NCI-H2196 (cell line): ENCODE measurements around the gene CD55.

Source experiments
- DNase-seq: peaks from one replicate; lab custom pipeline; 2025; ENCODE audit not compliant: unreplicated experiment; lab: John Stamatoyannopoulos, UW

The CD55 gene

DNA sequence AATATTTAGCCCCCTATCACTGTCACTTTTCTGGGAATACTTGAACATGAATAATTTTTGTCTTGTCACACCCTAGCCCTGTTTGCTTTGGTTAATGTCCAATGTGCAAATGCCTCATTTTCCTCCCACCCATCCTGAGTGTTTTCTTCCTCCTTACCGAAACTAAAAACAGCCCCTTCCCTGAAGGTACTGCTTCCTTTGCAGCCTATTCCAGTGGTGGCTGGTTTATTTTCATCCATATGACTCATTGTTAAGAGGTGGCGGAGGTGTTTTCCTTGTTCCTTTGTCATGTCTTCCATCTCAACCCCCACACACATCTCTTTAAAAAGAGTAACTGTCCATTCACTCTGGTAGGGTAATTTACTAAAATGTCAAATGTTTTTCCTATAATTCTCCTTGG lies 40.4 kb downstream of the CD55 start:
- DNase-seq, result no peak

DNA sequence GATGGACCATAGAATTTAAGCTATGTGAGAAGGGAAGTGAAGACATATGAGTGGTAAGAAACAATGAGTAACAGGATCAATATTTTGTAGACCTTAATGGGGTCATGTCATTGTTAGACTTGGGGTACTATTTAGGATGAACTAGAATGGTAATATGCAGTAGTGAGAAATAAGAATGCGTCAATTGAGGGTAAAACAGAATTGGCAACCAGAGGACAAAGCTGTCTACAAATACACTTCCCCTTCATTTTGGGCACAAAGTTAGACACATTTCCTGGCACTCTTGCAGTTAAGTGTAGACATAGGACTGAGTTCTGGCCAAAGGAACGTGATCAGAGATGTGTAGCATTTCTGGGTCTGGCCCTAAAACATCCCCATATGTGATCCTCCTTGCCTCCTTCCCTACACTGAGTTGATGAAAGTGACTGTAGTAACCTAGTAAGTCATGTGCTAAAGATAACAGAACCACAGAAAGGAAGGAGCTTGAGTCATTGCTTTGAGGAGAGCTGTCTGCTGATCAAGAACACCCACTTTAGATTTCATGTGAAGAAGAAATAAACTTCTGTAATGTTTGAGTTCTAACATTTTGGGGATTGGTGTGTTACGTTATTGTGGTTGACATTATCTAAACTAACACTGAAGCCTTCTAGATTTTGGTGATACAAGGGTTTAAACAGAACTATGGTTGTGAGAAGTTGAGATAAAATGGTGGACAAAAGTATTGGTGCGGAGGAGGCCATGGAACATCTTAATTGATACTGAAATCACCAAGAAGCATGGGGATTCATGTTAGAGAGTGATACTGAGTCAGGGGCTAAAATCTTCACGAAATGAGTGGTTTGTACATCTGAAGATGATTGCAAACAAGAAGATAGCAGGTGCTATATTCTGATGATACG lies 41.7 kb downstream of the CD55 start:
- no peak for DNase-seq

DNA sequence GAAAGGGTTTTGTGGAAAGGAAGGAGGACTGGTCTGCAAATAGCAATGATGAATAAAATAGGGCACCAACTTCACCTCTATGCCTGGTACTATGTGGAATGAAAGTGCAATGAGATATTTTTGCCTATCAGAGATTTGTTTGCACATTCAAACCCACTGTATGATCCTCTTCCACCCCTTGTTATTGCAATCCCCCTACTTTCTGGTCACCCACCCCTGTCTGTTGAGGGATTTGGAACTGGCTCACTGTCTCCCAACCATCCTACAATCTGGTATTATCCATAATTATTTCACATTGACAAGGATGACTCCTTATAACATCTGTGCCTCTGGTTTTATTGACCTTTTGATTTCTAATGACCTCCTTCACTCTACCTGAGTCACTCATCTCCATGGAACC lies 42.4 kb downstream of the CD55 start:
- no peak for DNase-seq

DNA sequence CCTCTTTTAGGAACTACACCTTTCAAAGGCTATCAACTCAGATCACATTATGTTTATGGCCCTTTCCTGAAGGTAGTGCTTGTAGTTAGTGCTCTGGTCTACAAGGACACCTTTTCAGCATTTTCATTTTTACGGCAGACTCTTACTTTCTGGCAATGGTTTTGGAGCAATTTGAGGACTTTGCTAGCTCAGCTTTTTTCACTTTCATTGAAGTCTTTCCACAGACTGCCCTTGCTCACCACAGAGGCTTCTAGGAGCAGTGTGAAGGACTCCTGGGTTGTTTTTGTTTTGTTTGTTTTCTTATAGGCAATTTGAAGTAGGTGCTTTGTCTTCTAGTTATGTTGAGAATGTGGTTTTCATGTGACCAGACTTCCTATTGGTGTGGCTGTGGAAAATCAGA lies 43.1 kb downstream of the CD55 start:
- no peak for DNase-seq

DNA sequence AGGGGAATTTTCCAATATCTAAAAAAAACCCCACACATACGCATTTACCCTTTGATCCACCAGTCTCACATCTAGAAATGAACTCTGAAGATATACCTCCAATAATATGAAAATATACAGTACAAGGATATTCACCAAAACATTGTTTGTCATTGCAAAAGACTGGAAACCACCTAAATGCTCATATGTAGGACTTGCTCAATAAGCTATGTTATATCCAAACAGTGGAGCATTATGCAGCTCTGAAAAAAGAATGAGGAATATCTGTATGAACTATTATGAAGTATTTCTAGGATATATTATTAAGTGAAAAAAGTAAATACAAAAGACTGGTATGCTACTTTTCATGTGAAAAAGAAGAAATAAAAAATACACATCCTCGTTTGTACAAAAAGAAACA lies 43.6 kb downstream of the CD55 start:
- DNase-seq, result no peak

DNA sequence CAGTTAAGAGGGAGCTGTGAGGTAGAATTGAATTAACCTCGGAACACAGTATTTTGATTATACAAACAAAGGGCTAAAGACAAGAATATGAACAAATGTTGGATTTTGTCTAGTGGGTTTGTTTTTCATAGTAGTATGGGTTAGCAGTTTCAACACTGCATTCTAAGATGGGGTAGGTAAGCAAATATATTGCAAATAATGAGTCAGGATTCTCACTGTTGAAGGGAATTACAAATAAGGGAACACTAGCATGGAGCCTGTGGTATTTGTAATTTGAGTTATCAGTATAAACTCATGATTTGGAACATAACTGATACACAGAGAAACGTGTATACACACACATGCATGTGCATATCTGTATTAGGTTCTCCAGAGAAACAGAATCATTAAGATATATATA lies 44.5 kb downstream of the CD55 start:
- DNase-seq, result no peak

DNA sequence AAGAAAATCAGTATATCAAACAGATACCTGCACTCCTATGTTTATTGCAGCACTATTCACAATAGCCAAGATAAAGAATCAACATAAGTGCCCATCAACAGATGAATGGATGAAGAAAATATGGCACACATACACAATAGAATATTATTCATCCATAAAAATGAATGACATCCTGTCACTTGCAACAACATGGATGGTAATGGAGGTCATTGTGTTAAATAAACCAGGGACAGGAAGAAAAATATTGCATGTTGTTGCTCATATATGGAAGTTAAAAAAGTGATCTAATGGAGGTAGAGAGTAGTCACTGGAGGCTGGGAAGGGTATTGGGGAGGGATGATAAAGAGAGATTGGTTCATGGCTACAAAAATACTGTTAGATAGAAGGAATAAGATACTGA lies 67.2 kb downstream of the CD55 start:
- no peak for DNase-seq

DNA sequence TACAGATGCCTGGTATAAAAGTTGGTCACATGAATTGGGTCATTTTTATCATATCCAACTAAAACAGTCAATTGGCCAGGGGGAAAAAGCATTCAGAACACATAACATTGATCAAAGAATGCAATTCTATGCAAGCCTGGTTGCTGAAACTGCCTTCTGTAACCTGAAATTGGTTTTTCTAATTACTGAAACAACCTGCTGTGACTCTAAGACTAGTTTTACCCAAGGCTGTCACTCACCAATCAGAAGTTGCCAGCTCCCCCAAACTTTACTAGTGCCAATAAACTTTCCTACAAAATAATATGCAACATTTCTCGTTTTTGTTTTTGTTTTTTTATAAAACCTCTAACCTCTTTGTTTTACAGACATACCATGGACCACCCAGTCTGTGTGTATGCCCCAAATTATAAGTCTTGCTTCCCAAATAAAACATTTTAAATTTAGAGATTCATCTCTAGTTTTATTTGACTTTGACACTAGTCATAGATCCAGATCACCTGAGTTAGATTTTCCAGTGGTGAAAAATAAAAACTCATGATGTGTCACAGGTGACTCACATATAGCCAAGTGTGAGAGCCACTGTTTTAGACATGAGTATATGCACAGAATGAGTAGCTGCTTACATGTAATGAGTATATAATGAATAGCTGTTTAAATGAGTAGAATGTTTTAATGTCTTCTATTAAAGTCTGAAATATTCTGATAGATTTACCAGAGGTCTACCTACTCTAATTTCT lies 68.4 kb downstream of the CD55 start:
- DNase-seq, result no peak

DNA sequence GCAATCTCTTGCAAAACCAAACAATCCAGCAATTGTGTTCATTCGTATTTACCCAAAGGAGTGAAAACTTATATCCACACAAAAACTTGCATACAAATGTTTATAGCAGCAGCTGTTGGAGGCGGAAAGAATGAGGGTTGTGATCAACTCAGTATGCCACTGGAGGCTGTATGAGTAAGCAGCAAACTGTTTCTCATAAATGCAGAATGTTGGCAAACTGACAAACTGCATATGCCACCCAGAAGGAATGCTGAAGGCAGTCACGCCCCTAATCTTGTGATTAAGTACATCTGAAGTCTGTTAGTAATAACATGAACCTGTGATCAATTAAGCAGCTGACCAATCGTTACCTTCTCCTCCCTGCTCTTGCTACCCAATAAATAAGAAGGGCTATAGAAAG lies 72.1 kb downstream of the CD55 start:
- no peak for DNase-seq

DNA sequence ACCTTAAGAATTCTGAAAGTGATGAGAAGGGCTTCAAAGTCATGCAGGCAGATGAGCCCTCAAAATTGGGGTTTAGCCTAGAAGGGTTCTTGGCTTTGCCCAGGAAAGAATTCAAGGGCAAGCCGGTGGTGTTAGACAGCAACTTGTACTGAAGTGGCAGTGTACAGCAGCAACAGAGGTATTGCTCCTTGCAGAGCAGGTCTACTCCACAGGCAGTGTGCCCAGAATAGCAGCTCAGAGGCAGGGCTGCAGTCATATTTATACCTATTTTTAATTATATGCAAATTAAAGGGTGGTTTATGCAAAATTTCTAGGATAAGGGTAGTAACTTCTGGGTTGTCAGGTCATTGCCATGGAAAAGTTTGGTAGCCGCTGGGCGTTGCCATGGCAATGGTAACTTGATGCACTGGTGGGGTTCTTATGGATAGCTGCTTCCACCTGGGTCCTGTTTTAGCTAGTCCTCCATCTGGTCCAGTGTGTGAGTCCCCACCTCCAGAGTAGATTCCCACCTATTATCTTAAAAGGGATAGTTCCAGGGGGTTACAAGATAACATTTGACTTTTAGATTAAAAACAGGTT lies 74.8 kb downstream of the CD55 start:
- no peak for DNase-seq

DNA sequence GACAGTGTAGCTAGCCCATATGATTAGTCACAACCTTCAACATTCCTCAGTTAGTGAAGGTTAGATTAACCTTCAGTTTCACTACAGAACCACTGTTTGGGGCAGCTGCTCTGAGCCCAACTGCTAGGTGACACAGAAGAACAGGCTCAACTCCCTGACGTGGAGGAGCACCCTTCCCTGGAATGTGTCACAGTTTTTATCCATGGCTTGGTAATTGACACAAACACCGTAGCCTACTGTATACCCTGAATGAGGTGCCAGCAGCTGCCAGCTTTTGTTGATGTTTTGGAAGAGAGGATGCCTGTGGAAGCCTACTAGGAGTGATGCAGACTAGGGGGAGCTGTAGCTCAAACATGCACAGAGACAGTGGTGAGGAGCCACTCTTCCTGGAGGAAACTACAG lies 76.0 kb downstream of the CD55 start:
- no peak for DNase-seq

DNA sequence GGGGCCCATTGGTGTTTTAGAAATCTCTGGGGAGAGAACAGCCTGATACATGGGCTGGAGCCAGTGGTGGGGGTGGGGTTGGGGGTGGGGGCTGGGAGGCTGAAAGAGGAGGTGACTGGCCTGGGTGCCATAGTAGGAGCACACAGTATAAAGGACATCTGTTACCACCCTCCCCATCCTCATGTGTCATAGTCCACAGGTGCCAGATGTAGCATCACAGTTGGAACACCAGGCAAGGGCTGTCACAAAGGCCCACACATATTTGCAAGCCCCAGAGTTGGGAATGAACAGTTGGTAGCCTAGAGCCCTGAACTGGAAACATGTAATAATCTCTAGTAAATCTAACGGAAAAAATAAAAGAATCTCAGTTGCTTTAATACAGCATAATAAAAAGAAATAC lies 77.5 kb downstream of the CD55 start:
- DNase-seq, result no peak

DNA sequence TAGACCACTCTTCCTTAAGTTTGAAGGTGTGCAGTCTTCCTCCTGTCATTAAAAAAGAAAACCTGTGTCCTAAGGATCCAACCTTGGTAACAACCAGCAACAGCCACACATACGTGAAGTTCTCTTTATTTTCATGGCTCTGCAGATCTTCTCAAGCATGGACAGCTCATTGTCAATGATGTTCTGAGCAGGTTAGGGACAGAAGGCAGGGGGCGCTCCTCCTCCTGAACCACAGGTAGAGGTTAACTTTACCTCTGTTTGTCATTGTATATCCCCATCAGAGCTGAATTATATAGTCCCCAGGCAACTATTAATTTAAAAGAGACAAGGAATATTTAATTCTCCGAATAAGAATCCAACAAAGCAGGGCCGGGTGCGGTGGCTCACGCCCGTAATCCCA lies 80.1 kb downstream of the CD55 start:
- DNase-seq, result no peak

DNA sequence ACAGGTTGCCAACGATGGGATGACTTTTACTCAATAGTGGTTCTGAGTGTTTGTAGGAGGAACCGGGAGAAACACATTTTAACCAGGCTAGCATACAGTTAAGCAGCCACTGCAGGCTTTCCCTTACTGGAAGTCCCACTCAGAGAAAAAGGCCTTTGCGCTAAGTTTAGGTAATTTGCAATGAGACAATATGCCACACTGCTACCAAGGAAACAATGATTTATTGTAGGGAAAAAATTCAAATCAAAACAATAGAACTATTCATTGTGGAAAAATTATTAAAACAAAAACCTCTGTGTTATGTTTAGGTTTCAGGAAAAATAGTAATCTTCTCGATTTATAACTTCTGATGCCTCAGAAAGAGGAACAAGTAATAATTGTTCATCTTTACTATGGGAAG lies 81.3 kb downstream of the CD55 start:
- DNase-seq, result no peak

DNA sequence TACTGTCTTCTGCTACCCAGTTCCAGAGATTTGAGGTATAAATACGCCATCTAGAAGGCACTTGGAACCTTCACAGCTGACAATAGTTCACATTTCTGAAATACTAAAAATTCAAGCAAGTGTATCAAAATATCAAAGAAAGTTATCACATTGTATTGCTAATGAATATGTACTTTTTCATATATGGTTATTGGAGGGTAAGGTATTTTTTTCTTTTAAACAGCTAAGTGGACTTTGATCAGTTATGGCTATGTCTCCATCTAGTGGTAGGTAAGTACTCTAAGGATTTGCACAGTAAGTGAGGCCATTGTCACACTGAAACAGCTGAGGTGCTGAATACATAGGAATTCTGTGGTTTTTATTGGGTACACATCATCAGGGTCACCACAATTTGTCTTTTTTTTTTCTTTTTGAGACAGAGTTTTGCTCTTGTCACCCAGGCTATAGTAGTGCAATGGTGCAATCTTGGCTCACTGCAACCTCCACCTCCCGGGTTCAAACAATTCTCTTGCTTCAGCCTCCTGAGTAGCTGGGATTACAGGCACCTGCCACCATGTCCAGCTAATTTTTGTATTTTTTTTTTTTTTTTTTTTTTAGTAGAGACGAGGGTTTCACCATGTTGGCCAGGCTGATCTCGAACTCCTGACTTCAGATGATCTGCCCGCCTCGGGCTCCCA lies 83.5 kb downstream of the CD55 start:
- DNase-seq, result peak; percentile 65

DNA sequence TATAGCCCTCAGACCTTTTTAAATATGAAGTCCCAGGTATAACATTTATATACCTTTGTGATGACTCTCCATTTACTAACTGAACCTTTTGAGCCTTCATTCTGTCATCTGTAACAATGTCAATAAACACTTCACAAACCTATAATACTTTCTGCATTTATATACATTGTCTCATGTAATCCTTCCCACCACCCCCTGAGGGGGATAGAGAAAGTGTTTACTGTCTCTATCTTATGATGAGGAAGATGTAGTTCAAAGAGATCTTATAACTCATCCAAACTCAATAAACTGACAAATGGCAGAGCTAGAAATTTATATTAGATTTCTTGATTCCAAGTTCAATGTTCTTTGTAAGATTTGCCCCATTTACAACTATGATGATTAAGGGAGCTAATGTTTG lies 84.3 kb downstream of the CD55 start:
- DNase-seq, result no peak

DNA sequence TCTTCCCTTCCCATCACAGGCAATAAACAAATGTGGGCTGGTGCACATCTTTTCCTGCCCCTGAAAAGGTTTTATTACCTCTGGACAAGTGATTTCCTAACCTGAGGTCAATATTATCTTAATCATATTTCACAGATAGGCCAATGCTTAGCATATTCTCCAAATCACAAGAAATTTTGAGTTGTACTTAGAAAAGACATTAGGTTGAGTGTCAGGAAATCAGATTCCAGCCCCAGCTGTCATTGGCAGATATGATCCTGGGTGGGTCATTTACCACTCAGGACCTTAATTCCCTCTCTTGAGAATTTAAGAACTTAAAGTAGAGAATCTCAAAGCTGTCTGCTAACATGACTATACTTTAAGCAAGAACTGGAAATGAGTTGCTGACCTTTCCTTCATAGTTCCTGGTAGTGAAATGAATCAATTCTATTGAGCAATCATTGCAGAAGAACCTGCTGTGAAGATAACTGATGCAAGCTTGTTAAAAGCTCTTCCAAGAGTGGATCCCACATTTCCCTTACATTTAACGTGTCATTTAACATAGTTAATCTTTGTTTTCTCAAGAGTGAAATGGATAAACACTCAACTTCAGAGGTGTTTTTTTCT lies 86.3 kb downstream of the CD55 start:
- DNase-seq, result no peak
